ENCODE results near the gene FARP1.

GRCh38 chr13:98396071-98396710 lies 253.3 kb downstream of the FARP1 start:
- TF ChIP-seq, protein P1, sequence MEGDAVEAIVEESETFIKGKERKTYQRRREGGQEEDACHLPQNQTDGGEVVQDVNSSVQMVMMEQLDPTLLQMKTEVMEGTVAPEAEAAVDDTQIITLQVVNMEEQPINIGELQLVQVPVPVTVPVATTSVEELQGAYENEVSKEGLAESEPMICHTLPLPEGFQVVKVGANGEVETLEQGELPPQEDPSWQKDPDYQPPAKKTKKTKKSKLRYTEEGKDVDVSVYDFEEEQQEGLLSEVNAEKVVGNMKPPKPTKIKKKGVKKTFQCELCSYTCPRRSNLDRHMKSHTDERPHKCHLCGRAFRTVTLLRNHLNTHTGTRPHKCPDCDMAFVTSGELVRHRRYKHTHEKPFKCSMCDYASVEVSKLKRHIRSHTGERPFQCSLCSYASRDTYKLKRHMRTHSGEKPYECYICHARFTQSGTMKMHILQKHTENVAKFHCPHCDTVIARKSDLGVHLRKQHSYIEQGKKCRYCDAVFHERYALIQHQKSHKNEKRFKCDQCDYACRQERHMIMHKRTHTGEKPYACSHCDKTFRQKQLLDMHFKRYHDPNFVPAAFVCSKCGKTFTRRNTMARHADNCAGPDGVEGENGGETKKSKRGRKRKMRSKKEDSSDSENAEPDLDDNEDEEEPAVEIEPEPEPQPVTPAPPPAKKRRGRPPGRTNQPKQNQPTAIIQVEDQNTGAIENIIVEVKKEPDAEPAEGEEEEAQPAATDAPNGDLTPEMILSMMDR (IDR thresholded peaks at IDR 0.05) = no peak
- TF ChIP-seq POLR2A (IDR thresholded peaks at IDR 0.05) = no peak
